ENCODE measurements around the gene ICAM4. TPM values are rescaled to one million over a fixed set of nuclear protein-coding genes. Genes with fewer than 3 reads are reported as not detected.
"Not testable (repeated sequence)": the region's sequence is repeated elsewhere in the genome, so short reads cannot be mapped to it uniquely, and the experiment has no call there.

ICAM4 gene
- total RNA-seq, result 1 to 10 TPM in 1 of 5 donors, not detected in 4; 1.9 TPM
- under 1 TPM in 2 of 3 donors, not detected in 1; 0.56 to 0.85 TPM for polyA plus RNA-seq
- long read RNA-seq, donor 1, partial matches to known transcripts, result 0 of 2 reads
- long read RNA-seq, donor 1, other reads (novel, unspliced or antisense), result 0 of 2 reads
- long read RNA-seq, donor 2, partial matches to known transcripts, result 0 of 1 reads
- long read RNA-seq, donor 2, other reads (novel, unspliced or antisense), result 0 of 1 reads
- long read RNA-seq, donor 3, result 0 reads
- long read RNA-seq, donor 4, result 0 reads
- long read RNA-seq, donor 5, partial matches to known transcripts, result 0 of 1 reads
- long read RNA-seq, donor 5, other reads (novel, unspliced or antisense), result 0 of 1 reads
- long read RNA-seq, donor 6, partial matches to known transcripts, result 0 of 1 reads
- long read RNA-seq, donor 6, other reads (novel, unspliced or antisense), result 0 of 1 reads
- long read RNA-seq, donor 7, result 0 reads
- long read RNA-seq, donor 8, partial matches to known transcripts, result 0 of 2 reads
- long read RNA-seq, donor 8, other reads (novel, unspliced or antisense), result 0 of 2 reads
- long read RNA-seq, donor 9, result 0 reads
- long read RNA-seq, donor 10, partial matches to known transcripts, result 0 of 1 reads
- long read RNA-seq, donor 10, other reads (novel, unspliced or antisense), result 0 of 1 reads

- 4 to 6% (median 5%) methylated on average over 31 to 59 of the region's 59 CpGs for WGBS, 5 donors
- H3K4me1 ChIP-seq, result peaks cover 49 to 63% (median 60%) of the 10 kb centered on the region in 4 donors
- peaks cover 11 to 42% (median 34%) of the 10 kb centered on the region in 4 donors for H3K36me3 ChIP-seq
- TF ChIP-seq CTCF (IDR thresholded peaks at IDR 0.05) (no peak), POLR2AphosphoS5 (IDR thresholded peaks at IDR 0.05) (no peak), POLR2A (IDR thresholded peaks at IDR 0.05) (no peak), EP300 (IDR thresholded peaks at IDR 0.05) (no peak)
- no peaks in the 10 kb centered on the region for H3K9me3 ChIP-seq
- peak within 1 kb of the TSS in 2 of 5 donors; percentile 1 to 44 for H3K27ac ChIP-seq
- intact Hi-C loops (cut with DNase I; ENCODE audit: low total_unique reads), result no loop called here
- peak; percentile 81 to 86 for DNase-seq
- H3K27me3 ChIP-seq, result peaks cover 21 to 80% (median 54%) of the 10 kb centered on the region in 3 donors
- peak within 1 kb of the TSS; percentile 9 to 38 (median 22) for H3K4me3 ChIP-seq
Measured at GRCh38 chr19:10286803-10287737, at the start of gene ICAM4. TSS of gene ICAM4 (plus strand) at chr19:10286955. CDS start at chr19:10287013, 58 bp downstream.

GRCh38 chr19:10237702-10238101 is 49.1 kb upstream of the ICAM4 start:
- intact Hi-C loops (cut with DNase I; ENCODE audit: low total_unique reads), result no loop called here
- Histone ChIP-seq H3K27ac (peak overlapping the region; percentile 44 to 85 (median 72)), H3K4me1 (peaks cover 8 to 33% (median 12%) of the 10 kb centered on the region in 4 donors), H3K9me3 (no peaks in the 10 kb centered on the region), H3K4me3 (no peak overlapping the region), H3K36me3 (no peaks in the 10 kb centered on the region), H3K27me3 (no peaks in the 10 kb centered on the region)
- TF ChIP-seq EP300 (IDR thresholded peaks at IDR 0.05) (no peak), POLR2A (IDR thresholded peaks at IDR 0.05) (no peak), CTCF (IDR thresholded peaks at IDR 0.05) (no peak)
- DNase-seq, result no peak
- 70 to 78% (median 77%) methylated on average over 6 of the region's 6 CpGs for WGBS, 5 donors

GRCh38 chr19:10238172-10238783 is 48.5 kb upstream of the ICAM4 start:
- intact Hi-C loops (cut with DNase I; ENCODE audit: low total_unique reads), result no loop called here
- TF ChIP-seq POLR2A (IDR thresholded peaks at IDR 0.05), result no peak
- TF ChIP-seq POLR2AphosphoS5 (IDR thresholded peaks at IDR 0.05), result peak in 2 of 3 donors; percentile 2 to 37
- H3K27ac ChIP-seq, result peak overlapping the region; percentile 44 to 85 (median 72)
- no peak overlapping the region for H3K4me3 ChIP-seq
- peak; percentile 31 to 94 for DNase-seq
- H3K27me3 ChIP-seq, result no peaks in the 10 kb centered on the region
- WGBS, 5 donors, result 29 to 49% (median 35%) methylated on average over 12 of the region's 12 CpGs
- no peaks in the 10 kb centered on the region for H3K36me3 ChIP-seq
- no peaks in the 10 kb centered on the region for H3K9me3 ChIP-seq
- peaks cover 8 to 33% (median 12%) of the 10 kb centered on the region in 4 donors for H3K4me1 ChIP-seq

GRCh38 chr19:10241826-10242449 is 44.8 kb upstream of the ICAM4 start:
- H3K4me3 ChIP-seq; H3K27ac ChIP-seq; H3K36me3 ChIP-seq; H3K27me3 ChIP-seq; intact Hi-C loops (cut with DNase I; ENCODE audit: low total_unique reads); H3K9me3 ChIP-seq; DNase-seq: not testable (repeated sequence)
- 88 to 93% (median 93%) methylated on average over 10 to 11 of the region's 11 CpGs for WGBS, 5 donors
- H3K4me1 ChIP-seq, result peaks cover 8 to 17% (median 12%) of the 10 kb centered on the region in 4 donors

Data from stomach (tissue), 19 donors.